ENCODE data around the gene ZBTB4. TPM values are rescaled to one million over a fixed set of nuclear protein-coding genes. Genes with fewer than 3 reads are reported as not detected.
A peak's percentile ranks its signal among the peaks of the same experiment; 100 is the strongest.

ZBTB4 gene
- total RNA-seq, 2 donors from 2014 or later: 18.9 to 27.5 TPM

- no peaks in the 10 kb centered on the region for H3K9me3 Mint-ChIP-seq
- H3K36me3 Mint-ChIP-seq (ENCODE audit: low read depth): peaks cover 100% of the 10 kb centered on the region
- H3K4me1 Mint-ChIP-seq: no peaks in the 10 kb centered on the region
- H3K27me3 Mint-ChIP-seq: no peaks in the 10 kb centered on the region
- no peak for ATAC-seq (replicated peaks)
- H3K27ac Mint-ChIP-seq: no peak overlapping the region
- H3K4me3 Mint-ChIP-seq: no peak overlapping the region
These were observed 22.9 kb upstream of the ZBTB4 start for GRCh38 chr17:7502171-7502847.

DNA sequence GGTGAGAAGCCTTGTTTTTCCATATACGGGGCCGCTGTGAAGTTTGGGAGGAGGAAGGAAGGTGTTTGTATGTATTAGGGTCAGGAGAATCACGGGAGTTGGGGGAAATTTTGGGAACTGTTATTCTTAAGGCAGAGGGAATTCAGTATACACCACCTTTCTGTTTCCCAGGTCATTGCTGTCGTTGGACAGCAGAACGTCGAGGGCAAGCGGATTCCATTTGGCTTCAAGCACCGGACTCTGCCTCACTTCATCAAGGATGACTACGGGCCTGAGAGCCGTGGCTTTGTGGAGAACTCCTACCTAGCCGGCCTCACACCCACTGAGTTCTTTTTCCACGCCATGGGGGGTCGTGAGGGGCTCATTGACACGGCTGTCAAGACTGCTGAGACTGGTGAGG lies 22.3 kb upstream of the ZBTB4 start:
- H3K4me1 Mint-ChIP-seq: peaks cover 5% of the 10 kb centered on the region
- H3K27ac Mint-ChIP-seq: no peak overlapping the region
- no peak for ATAC-seq (replicated peaks)
- no peaks in the 10 kb centered on the region for H3K9me3 Mint-ChIP-seq
- no peak overlapping the region for H3K4me3 Mint-ChIP-seq
- H3K36me3 Mint-ChIP-seq (ENCODE audit: low read depth): peaks cover 100% of the 10 kb centered on the region
- no peaks in the 10 kb centered on the region for H3K27me3 Mint-ChIP-seq

- Mint-ChIP-seq H3K27me3 (no peaks in the 10 kb centered on the region), H3K36me3 (ENCODE audit: low read depth) (peaks cover 100% of the 10 kb centered on the region), H3K9me3 (no peaks in the 10 kb centered on the region), H3K27ac (no peak overlapping the region), H3K4me1 (peaks cover 11% of the 10 kb centered on the region), H3K4me3 (no peak overlapping the region)
- no peak for ATAC-seq (replicated peaks)
These were observed 19.7 kb upstream of the ZBTB4 start for GRCh38 chr17:7499161-7499560.

GRCh38 chr17:7497636-7498035 lies 18.2 kb upstream of the ZBTB4 start:
- ATAC-seq (replicated peaks): no peak
- peaks cover 23% of the 10 kb centered on the region for H3K4me1 Mint-ChIP-seq
- H3K27ac Mint-ChIP-seq: no peak overlapping the region
- peaks cover 100% of the 10 kb centered on the region for H3K36me3 Mint-ChIP-seq (ENCODE audit: low read depth)
- no peaks in the 10 kb centered on the region for H3K27me3 Mint-ChIP-seq
- H3K4me3 Mint-ChIP-seq: no peak overlapping the region
- no peaks in the 10 kb centered on the region for H3K9me3 Mint-ChIP-seq

DNA sequence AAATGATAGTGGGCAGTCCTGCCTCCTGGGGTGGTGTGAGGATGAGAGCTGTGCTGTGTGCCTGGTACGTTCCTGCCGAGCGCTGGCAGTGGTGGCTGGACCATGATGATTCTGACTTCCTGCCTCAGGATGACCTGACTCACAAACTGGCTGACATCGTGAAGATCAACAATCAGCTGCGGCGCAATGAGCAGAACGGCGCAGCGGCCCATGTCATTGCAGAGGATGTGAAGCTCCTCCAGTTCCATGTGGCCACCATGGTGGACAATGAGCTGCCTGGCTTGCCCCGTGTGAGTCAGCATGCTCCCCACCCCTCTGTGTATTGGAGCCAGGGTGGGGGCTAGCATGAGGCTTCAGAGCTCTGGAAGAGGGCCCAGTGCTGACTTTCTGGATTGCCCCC lies 17.8 kb upstream of the ZBTB4 start:
- peak overlapping the region; percentile 28 for H3K27ac Mint-ChIP-seq

DNA sequence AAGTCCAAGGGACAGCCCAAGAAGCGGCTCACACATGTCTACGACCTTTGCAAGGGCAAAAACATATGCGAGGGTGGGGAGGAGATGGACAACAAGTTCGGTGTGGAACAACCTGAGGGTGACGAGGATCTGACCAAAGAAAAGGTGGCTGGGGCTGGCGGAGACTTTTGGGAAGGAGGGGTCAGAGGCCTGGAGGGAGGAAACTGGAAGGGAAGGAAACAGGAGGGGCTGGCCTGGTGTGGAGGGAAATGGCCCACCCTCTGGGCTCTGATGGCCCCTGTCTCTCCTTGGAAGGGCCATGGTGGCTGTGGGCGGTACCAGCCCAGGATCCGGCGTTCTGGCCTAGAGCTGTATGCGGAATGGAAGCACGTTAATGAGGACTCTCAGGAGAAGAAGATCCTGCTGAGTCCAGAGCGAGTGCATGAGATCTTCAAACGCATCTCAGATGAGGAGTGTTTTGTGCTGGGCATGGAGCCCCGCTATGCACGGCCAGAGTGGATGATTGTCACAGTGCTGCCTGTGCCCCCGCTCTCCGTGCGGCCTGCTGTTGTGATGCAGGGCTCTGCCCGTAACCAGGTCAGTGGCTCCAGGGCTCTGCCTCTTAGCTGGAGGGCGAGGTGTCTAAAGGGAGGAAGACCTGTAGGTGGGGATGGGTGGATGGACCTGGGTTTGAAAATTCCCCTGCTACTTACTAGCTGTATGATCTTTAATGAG lies 17.2 kb upstream of the ZBTB4 start:
- Mint-ChIP-seq H3K4me3 (no peak overlapping the region), H3K36me3 (ENCODE audit: low read depth) (peaks cover 100% of the 10 kb centered on the region), H3K27me3 (no peaks in the 10 kb centered on the region), H3K9me3 (no peaks in the 10 kb centered on the region), H3K27ac (peak overlapping the region; percentile 28), H3K4me1 (peaks cover 27% of the 10 kb centered on the region)
- ATAC-seq (replicated peaks): no peak

More for the DNA sequence above, 17.8 kb upstream of the ZBTB4 start:
- no peaks in the 10 kb centered on the region for H3K9me3 Mint-ChIP-seq
- ATAC-seq (replicated peaks): no peak
- no peaks in the 10 kb centered on the region for H3K27me3 Mint-ChIP-seq
- H3K4me3 Mint-ChIP-seq: no peak overlapping the region
- H3K36me3 Mint-ChIP-seq (ENCODE audit: low read depth): peaks cover 100% of the 10 kb centered on the region
- peaks cover 23% of the 10 kb centered on the region for H3K4me1 Mint-ChIP-seq

GRCh38 chr17:7495906-7496434 lies 16.5 kb upstream of the ZBTB4 start:
- H3K9me3 Mint-ChIP-seq: no peaks in the 10 kb centered on the region
- ATAC-seq (replicated peaks): no peak
- H3K36me3 Mint-ChIP-seq (ENCODE audit: low read depth): peaks cover 100% of the 10 kb centered on the region
- peaks cover 31% of the 10 kb centered on the region for H3K4me1 Mint-ChIP-seq
- H3K4me3 Mint-ChIP-seq: no peak overlapping the region
- no peaks in the 10 kb centered on the region for H3K27me3 Mint-ChIP-seq
- H3K27ac Mint-ChIP-seq: peak overlapping the region; percentile 28

GRCh38 chr17:7493941-7494340 lies 14.5 kb upstream of the ZBTB4 start:
- H3K4me3 Mint-ChIP-seq: no peak overlapping the region
- H3K4me1 Mint-ChIP-seq: peaks cover 47% of the 10 kb centered on the region
- no peaks in the 10 kb centered on the region for H3K27me3 Mint-ChIP-seq
- no peak overlapping the region for H3K27ac Mint-ChIP-seq
- peaks cover 100% of the 10 kb centered on the region for H3K36me3 Mint-ChIP-seq (ENCODE audit: low read depth)
- no peak for ATAC-seq (replicated peaks)
- H3K9me3 Mint-ChIP-seq: no peaks in the 10 kb centered on the region

DNA sequence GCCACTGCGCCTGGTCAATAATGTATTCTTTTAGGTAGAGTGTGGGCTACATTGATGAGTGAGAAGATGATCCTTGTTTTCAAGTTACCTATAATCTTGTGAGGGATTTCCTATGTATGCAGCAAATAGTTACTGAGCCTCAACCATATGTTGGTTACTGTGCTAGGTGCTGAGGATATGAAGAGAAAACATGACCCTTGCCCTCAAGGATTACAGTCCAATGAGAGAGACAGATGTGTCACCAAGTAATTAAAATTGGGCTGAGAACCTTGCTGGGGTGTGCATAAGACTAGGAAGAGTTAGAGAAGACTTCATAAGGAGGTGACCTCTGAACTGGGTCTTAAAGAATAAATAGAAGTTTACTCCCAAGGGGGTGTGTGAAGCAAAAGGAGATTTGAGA lies 12.2 kb upstream of the ZBTB4 start:
- no peak for ATAC-seq (replicated peaks)
- Mint-ChIP-seq H3K36me3 (ENCODE audit: low read depth) (peaks cover 100% of the 10 kb centered on the region), H3K4me1 (peaks cover 56% of the 10 kb centered on the region), H3K9me3 (no peaks in the 10 kb centered on the region), H3K27ac (peak overlapping the region; percentile 28), H3K4me3 (peak overlapping the region; percentile 31), H3K27me3 (no peaks in the 10 kb centered on the region)

DNA sequence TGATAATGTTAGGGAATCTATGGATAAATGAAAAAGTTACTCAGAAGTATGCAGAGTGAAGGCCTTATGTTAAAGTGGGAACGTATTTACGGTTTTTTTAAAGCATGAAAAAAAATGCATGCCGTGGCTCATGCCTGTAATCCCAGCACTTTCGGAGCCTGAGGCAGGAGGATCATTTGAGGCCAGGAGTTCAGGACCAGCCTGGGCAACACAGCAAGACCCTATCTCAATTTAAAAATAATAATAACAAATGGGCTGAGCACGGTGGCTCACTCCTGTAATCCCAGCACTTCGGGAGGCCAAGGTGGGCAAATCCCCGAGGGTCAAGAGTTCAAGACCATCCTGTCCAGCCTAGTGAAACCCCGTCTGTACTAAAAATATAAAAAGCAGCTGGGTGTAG lies 10.7 kb upstream of the ZBTB4 start:
- peaks cover 100% of the 10 kb centered on the region for H3K36me3 Mint-ChIP-seq (ENCODE audit: low read depth)
- H3K9me3 Mint-ChIP-seq: no peaks in the 10 kb centered on the region
- H3K4me1 Mint-ChIP-seq: peaks cover 62% of the 10 kb centered on the region
- no peaks in the 10 kb centered on the region for H3K27me3 Mint-ChIP-seq
- ATAC-seq (replicated peaks): no peak
- H3K27ac Mint-ChIP-seq: no peak overlapping the region
- H3K4me3 Mint-ChIP-seq: peak overlapping the region; percentile 86

GRCh38 chr17:7486181-7486580 lies 6.8 kb upstream of the ZBTB4 start:
- no peaks in the 10 kb centered on the region for H3K27me3 Mint-ChIP-seq
- peak overlapping the region; percentile 63 for H3K27ac Mint-ChIP-seq
- no peaks in the 10 kb centered on the region for H3K9me3 Mint-ChIP-seq
- H3K36me3 Mint-ChIP-seq (ENCODE audit: low read depth): peaks cover 78% of the 10 kb centered on the region
- H3K4me3 Mint-ChIP-seq: peak overlapping the region; percentile 86
- ATAC-seq (replicated peaks): no peak
- H3K4me1 Mint-ChIP-seq: peaks cover 62% of the 10 kb centered on the region

DNA sequence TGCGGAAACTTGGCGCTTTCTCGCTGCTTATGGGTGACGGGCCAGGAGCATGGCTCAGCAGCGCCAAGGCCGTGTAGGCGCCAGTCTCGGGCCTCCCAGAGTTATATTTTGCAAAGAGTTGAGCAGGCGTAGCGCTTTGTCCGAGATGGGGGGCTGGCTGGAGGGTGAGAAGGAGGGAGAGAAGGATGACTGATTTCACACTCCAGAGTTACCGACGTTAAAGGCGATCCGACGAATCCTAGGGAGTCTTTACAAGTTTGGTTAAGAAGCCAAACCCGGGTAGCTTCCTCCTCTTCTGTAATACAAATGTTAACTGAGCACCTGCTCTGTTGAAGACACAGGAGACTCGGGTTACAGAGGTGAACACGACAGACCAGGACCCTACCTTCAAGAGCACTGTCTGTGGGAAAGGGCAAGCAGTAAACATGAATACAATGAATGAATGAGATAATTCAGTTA lies 5.5 kb upstream of the ZBTB4 start:
- H3K4me1 Mint-ChIP-seq: peaks cover 57% of the 10 kb centered on the region
- H3K36me3 Mint-ChIP-seq (ENCODE audit: low read depth): peaks cover 66% of the 10 kb centered on the region
- no peak for ATAC-seq (replicated peaks)
- peak overlapping the region; percentile 86 for H3K4me3 Mint-ChIP-seq
- no peaks in the 10 kb centered on the region for H3K27me3 Mint-ChIP-seq
- H3K9me3 Mint-ChIP-seq: no peaks in the 10 kb centered on the region
- H3K27ac Mint-ChIP-seq: peak overlapping the region; percentile 100

DNA sequence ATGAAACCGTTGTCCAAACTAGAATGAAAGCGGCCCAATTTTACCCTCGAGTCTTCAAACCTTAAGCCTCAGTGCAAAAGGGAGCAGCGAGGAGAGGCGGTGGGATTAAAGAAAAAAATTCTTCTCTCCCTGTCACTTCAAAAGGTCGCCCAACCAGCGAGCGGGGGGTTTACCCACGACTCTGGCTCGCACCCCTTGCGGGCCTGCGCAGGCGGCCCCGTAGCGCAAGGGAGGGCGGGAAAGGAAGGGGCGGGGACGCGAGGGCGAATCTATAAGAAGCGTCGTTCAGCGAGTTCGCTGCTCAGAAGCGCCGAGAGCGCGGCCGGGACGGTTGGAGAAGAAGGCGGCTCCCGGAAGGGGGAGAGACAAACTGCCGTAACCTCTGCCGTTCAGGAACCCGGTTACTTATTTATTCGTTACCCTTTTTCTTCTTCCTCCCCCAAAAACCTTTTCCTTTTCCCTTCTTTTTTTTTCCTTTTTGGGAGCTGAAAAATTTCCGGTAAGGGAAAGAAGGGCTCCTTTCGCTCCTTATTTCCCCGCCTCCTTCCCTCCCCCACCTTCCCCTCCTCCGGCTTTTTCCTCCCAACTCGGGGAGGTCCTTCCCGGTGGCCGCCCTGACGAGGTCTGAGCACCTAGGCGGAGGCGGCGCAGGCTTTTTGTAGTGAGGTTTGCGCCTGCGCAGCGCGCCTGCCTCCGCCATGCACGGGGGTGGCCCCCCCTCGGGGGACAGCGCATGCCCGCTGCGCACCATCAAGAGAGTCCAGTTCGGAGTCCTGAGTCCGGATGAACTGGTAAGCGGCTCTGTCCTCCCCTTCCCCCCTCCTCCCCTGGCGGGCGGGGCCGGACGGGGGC lies 4.9 kb upstream of the ZBTB4 start, which contains the start of gene POLR2A:
TSS of gene POLR2A (plus strand) at position 300 of the 852 bp plus-strand sequence.
- Mint-ChIP-seq H3K9me3 (no peaks in the 10 kb centered on the region), H3K36me3 (ENCODE audit: low read depth) (peaks cover 59% of the 10 kb centered on the region), H3K4me3 (peak within 1 kb of the TSS; percentile 86), H3K4me1 (peaks cover 55% of the 10 kb centered on the region), H3K27ac (peak within 1 kb of the TSS; percentile 100), H3K27me3 (no peaks in the 10 kb centered on the region)
- ATAC-seq (replicated peaks): peak; percentile 76
